Stimulated activated CD8-positive, alpha-beta memory T cell treated with anti-CD3 and anti-CD28 coated beads, Interleukin-7, amount 100 ng/mL, for 1 hour (primary cell): ENCODE results near the gene MAD1L1.
"Not testable (repeated sequence)": the region's sequence is repeated elsewhere in the genome, so short reads cannot be mapped to it uniquely, and the experiment has no call there.

Experiments used
- DNase-seq, 2 donors: peaks; one replicate each; pipeline ENCODE4 v3.0.0-alpha.2; 2020; ENCODE audit warnings: low read depth in 2 of 2

Gene MAD1L1

DNA sequence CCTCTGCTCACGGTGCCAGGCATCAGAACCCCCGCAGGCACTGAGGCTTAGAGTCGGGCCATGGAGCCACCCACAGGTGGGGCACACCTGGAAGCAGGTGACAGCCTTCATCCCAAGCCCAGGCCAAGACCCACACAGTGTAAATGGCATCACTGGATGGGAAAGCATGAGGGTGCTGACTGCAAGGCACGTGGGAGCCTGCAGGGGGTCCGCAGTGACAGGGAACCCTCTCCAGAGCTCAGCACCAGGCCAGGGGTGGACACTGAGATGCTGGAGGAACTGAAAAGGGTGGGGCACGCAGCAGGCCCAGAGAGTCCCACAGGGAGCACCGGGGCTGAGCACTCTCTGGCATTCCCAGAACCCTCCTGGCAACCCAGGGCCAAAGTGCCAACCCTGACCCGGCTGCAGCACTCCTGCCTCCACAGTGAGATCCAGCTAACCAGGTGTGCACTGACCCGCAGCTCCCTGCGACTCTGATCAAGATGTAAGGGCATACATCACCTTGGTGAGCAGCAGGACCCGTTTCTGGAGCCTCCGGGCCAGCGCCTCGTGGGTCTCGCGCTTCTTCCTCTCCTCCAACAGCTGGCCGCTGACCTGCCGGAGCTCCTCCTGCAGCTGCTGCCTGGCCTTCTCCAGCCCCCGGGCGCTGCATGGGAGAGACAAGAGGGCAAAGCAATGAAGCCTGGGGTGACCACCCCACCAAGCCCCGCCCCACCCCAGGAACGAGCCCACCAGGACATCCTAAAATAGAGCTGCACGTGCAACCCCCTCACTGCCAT lies 163.9 kb downstream of the MAD1L1 start:
- no peak for DNase-seq

DNA sequence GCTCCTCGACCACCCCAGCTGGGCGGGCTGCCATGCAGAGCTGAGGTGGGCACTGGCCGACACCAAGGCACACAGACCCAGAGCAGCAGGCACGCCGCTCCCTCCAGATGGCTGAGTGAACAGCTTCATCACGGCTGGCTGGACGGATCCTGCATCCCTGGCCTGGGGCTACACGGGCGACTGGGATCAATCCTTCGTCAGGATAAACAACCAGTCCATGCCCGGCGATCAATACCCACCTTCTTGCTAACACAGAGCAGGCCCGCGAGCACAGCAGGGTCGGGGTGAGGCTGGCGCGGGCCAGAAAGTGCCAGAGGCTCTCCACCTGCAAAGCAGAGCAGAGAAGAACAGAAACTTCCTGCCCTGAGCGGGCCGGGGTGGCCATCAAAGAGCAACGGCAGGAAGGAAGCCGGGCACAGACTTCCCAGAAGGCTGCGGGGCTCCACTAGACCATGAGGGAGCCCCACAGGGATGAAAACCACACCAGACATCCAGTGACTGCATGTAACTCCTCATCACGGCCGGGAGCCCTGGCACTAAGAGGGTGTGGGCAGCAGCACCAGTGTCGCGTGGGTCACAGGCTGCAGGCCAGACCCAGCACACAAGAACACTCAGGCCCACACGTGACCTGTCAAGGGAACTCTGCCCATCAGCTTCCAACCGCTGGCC lies 166.4 kb downstream of the MAD1L1 start:
- DNase-seq = no peak

DNA sequence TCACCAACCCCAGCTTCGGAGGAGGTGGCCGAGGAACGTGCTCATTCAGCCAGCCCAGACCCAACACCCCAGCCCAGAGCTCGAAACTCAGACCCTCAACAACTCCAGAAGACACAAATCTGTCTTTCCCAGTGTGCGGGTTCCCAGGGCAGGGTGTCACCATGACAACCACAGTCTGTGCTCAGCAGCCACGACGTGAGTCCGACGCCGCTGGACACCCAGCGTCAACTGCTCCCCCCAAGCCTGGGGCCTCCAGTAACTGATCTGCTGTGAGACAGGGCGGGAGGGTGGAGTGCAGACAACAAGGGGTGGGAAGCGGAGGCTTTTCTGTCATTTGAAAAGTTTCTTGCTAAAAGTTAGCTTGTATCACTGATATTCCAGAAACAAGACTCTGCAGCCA lies 167.2 kb downstream of the MAD1L1 start:
- no peak for DNase-seq

DNA sequence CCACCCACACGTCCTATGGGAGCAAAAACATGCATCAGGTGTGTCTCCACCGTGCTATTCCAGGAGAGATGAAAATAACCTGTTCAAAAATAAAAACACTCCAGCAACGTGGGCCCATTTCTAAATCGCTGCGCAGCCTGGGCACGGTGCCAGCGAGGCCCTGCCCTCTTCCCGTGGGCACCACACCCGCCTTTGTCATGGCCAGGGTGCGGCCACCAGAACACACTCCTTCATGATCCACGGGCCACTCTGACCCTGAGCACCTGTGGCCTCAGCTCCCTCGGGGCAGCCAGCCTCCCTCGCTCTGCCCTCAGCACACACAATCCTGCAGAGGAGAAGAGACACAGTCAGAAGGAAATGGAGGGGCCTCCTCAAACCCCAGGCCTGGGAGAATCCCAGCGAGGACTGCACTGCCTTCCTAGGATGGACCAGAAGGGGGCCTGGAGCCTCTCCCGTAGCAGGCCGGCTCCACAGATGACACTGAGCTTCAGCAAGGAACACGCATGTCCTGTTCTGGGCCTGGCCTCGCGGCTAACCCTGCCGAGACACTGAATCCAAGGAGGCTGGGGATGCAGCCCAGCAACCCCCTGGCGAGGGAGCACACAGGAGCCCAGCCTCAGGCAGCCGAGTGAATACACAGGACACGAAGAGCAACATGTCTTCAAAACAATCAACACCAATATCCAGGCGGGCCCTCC lies 169.0 kb downstream of the MAD1L1 start:
- no peak for DNase-seq

DNA sequence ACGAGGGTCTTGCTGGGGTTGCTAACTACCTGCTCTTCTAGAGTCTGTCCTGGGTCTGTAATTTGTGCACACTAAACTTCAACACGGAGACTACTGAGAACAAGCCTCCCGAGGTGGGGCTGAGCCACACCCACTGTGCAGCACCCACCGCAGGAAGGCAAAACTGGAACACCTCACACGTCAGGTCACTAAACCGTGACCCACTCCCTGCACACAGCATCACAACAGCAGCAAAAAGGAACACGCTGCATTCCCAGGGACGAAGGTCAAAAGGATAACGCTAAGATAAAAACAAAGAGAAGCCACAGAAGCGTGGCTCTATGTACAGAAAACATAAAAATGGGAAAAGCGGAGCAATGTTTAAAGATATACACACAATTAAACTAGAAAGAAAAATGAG lies 170.1 kb downstream of the MAD1L1 start:
- DNase-seq = no peak

DNA sequence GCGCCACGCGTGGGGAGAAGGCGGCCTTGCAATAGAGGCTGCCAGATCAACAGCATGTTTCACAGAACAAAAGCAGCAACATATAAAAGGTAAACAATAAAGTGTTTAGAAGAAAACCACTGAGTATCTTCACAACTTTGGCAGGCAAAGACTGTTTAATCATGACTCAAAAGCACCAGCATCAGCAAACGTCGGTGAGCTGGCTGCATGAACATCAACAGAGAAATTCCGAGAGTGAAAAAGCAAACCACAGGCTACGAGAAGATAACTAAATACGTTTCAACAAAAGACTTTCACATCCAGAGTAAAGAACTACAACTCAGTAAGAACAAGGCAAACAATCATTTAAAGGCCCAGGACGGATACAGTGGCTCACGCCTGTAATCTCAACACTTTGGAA lies 172.0 kb downstream of the MAD1L1 start:
- DNase-seq = no peak

DNA sequence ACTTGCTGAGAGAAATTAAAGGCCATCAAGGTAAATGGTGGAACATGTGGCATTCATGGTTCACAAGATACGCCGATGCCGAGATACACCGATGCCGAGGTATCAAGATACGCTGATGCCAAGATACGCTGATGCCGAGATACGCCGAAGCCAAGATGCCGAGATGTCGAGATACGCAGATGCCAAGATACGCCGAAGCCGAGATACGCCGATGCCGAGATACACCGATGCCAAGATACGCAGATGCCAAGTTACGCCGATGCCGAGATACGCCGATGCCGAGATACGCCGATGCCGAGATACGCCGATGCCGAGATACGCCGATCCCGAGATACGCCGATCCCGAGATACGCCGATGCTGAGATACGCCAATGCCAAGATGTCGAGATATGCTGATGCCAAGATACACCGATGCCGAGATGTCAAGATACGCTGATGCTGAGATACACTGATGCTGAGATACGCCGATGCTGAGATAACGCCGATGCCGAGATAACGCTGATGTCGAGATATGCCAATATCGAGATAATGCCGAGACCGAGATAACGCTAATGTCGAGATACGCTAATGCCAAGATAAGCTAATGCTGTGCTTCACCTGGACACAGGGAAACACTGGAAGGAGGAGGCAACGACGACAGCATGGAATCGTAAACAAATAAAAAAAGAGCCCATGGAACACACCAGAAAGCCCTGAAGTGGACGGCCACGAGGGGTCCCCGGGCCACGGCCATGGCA lies 172.6 kb downstream of the MAD1L1 start:
- DNase-seq = no peak

DNA sequence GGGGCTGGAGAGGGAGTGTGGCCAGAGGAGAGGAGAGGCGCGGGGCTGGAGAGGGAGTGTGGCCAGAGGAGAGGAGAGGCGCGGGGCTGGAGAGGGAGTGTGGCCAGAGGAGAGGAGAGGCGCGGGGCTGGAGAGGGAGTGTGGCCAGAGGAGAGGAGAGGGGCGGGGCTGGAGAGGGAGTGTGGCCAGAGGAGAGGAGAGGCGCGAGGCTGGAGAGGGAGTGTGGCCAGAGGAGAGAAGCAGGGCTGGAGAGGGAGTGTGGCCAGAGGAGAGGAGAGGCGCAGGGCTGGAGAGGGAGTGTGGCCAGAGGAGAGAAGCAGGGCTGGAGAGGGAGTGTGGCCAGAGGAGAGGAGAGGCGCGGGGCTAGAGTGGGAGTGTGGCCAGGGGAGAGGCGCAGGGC lies 174.5 kb downstream of the MAD1L1 start:
- DNase-seq = not testable (repeated sequence)

DNA sequence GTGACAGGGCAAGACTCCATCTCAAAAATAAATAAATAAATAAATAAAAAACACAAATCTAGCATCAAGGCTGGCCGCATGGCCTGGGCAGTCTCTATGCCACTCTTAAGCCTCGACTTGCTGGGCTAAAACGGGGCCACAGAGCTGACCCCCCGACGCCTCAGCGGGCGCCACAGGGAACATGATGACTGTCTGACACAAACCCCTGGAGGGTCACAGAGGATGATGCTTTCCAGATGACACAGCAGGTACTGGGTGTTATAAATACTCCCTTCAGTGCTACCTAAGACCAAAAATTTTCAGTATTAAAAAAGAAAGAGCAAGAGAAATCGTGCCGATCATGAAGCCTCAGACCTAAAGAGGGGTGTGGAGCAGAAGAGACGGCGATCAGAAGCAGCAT lies 176.8 kb downstream of the MAD1L1 start:
- no peak for DNase-seq

DNA sequence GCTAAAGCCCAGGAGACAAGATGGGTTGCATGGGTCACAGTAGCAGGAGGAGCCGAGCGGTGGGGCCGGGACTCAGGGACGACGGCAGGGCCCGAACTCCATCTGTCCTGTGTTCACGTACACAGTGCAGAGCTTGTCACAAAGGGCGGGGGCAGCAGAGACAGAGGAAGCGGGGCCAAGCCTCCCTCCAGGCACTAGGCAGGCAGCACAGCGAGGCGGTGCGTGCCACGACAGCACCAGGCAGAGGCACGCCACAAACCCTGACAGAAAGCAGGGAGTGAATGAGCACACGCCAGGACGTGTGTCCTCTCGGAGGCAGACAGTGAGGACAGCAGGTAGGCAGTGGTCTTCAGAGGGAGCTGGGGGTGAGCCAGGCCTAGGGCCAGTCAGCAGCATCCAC lies 177.8 kb downstream of the MAD1L1 start:
- no peak for DNase-seq

DNA sequence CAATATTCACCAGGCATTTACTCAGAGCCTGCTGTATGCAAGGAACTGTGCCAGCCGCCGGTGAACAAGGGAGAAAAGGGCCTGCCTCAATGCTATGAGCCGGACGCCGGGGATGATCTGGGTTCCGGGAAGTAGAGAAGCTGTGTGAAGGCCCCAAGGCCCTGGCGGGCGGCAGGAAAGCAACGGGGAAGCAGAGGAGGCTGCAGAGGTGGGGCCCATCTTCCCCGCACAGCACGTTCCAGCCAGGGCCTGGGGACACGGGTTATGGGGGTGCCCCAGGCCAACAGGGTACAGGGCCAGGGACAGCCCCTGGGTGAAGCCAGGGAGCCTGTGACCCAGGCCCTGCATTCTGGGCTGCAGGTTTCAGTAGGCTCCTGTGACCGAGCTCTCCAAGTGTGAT lies 179.3 kb downstream of the MAD1L1 start:
- DNase-seq = no peak

DNA sequence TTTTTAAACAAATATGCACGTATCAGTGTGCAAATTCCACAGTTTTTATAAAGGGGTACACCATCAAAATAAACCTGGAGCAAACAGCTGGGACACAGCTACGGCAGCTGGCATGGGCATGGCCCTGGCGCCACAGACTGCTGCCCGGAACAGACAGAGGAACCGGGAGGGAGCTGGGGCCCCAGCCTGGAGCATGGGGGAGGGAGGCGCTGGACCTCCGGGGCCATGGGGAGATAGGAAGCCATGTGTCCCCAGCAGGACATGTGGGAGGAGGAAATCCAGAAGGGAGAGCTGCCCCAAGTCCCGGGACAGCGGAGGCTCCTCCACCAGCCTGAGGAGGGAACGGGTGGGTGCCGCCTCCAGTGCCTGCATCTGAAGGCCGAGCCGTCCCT lies 180.1 kb downstream of the MAD1L1 start:
- no peak for DNase-seq

DNA sequence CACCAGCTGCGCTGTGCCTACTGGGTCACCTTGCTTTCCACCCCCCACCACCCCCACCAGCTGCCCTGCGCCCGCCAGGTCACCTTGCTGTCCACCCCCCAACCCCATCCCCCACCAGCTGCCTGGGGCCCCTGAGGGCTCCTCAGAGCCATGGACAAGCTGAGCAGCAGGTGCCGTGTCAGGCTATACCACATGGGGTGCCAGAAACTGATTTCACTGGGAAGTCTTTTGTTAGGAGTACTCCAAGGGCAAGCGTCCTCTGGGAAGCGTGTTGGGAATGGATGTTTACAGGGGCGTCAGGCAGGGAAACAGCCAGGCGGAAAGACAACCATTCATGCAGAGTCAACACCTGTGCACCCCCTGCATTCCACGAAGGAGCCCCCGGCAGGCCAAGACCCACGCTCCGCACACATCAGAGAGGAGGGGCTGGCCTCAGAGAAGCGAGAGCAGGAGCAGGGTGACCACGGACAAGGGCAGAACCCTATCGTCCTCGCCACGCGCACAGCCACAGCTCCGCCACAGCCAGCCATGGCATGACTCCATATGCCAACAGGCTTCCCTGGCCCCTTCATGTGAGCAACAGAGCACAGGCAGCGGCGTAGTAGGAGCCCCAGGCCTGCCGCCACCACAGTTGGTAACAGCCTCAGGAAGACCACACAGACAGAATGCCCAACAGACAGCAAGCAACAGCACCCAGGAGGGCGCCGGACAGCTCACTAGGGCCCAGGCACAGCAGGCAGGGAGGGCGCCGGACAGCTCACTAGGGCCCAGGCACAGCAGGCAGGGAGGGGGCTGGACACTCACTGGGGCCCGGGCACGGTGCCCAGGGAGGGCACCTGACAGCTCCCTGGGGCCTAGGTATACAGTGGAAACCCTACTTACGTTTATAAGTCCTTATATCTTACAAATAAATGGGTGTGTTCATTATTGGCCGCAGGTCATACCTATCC lies 180.8 kb downstream of the MAD1L1 start:
- no peak for DNase-seq

DNA sequence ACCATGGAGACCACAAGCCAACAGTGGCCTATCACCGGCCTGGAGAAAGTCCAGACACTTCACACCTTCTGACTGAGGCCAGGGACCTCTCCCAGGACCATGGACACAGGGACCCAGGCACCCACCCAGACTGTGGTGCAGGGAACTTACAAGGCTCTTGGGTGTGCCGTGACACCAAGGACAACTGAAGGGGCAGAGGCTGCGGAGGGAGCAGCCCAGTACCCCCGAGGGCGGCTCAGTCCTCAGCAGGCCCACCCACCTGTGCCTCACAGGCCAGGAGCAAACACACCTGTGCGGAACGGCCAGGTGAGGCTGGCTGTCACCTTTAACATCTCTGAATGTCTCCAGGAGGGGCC lies 182.3 kb downstream of the MAD1L1 start:
- DNase-seq = no peak

DNA sequence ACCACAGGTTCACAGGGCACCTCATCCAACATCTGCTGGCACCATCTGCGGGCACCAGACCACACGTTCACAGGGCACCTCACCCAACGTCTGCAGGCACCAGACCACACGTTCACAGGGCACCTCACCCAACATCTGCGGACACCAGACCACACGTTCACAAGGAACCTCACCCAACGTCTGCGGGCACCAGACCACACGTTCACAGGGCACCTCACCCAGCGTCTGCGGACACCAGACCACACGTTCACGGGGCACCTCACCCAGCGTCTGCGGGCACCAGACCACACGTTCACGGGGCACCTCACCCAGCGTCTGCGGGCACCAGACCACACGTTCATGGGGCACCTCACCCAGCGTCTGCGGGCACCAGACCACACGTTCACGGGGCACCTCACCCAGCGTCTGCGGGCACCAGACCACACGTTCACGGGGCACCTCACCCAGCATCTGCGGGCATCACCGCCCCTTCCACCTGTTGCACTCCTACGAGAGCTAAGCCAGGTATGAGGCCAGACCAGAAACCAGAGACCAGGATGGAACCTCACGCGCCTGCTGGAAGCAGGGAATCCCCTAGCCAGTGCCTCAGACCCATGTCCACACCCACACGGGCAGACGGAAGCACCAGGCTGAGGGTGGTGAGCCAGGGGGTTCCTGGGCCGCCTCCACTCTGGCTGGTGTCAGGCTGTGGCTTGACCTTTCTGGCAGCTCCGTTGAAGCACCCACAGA lies 182.8 kb downstream of the MAD1L1 start:
- DNase-seq = no peak

DNA sequence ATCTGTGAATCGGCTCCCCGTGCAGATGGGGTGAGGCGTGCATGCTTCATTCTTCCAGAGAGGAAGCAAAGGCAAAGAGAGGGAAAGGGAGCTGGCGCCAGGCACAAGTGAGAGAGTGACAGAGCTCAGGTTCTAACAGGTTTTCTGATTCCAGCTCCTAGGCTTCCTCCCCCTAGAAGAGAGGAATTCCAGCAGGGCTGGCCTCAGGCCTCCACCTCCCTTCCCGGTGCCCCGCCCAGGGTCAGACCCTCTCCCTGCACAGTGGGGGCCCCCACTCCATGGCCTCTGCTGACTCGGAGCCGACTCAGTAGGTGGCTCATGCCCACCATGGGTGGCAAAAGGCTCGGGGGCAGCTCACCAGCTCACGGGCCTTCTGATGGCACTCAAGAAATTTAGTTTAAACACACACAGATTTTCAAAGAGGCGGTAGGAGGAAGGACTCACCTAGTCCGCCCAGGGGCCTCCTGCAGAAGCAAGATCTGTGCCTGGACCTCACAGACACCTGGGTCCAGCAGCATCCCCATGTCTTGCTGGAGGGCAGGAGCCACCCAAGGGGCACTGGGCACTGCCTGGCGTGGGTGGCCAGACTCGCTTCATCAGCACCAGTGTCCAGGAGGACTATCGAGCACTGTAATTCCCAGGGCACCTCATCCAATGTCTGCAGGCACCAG lies 183.5 kb downstream of the MAD1L1 start:
- no peak for DNase-seq

DNA sequence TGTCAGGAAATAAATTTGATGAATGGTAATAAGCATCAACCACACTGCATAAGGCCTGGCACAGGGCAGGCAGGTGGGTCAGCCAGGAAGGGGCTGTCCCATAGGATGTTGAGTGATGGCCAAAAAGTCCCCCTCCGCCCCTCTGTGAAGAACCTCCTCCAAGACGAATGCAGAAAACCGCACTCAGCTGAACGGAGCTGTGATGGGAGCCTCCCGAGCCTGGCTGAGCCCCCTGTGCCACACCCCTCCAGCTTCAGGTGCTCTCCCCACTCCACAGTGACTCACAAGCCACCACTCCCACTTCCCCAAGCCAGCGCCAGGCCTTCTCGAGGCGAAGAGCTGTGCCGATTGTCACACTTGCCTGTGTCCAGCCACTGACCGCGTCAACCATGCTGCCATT lies 184.2 kb downstream of the MAD1L1 start:
- no peak for DNase-seq

DNA sequence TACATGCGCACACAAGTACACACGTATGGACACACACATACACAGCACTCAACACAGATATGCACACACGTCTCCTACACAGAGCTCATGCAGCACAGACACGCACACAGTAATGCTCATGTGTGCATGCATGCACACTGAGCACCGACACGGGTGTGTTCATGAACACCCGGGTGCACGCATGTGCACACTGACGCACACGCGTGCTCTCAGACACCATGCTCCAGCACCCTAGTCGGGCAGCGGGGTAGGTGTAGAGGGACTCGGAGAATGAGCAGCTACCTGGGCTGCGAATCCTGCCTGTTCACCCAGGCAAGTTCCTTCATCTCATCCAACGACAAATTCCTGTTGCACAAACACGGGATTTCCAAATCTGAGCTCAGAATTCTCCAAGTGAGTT lies 184.7 kb downstream of the MAD1L1 start:
- no peak for DNase-seq

DNA sequence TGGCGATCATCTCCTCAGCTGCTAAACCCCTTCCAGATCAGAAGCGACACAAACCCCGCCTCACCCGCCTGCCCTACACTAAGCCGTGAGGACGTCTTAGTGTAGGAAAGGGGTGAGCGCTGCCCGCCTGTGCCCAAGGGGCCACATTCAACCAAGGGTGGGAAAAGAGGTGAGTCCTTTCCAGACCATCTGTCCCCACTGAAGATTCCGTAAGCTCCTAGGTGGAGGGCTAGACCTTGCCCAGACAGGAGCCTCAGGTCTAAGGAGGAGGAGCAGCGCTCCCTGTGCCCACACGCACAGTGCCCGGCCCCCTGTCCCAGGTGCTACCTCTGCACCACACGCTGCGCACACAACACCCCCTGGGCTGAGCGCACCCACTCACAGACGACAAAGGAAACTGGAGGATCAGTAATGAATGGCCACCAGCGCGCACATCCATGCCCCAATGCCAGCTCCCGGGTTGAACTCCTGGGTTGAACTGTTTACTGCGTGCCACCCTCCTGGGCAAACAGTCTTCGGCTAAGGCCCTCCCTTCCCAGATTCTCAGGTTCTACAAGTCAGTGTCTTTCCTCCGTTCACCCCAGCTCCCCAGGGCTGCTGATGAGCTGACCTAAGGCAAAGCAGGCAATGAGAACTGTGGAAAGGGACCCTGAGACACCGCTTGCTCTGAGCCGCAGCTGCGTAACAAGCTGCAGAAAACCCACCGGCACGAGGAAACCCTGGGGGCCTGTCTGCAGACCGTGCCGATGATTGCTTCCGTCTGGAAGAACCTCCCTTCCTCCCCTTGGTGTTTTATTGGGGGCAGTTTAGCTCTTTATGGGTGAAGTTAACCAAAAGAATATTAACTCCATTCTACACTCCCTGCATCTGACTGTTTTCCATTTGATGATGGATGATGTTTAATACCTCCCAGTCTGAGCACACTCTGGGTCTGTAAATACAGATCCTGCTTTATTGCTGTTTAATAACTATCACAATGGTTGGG lies 185.9 kb downstream of the MAD1L1 start:
- DNase-seq = no peak
